ENCODE data around the gene FANCE.

DNA sequence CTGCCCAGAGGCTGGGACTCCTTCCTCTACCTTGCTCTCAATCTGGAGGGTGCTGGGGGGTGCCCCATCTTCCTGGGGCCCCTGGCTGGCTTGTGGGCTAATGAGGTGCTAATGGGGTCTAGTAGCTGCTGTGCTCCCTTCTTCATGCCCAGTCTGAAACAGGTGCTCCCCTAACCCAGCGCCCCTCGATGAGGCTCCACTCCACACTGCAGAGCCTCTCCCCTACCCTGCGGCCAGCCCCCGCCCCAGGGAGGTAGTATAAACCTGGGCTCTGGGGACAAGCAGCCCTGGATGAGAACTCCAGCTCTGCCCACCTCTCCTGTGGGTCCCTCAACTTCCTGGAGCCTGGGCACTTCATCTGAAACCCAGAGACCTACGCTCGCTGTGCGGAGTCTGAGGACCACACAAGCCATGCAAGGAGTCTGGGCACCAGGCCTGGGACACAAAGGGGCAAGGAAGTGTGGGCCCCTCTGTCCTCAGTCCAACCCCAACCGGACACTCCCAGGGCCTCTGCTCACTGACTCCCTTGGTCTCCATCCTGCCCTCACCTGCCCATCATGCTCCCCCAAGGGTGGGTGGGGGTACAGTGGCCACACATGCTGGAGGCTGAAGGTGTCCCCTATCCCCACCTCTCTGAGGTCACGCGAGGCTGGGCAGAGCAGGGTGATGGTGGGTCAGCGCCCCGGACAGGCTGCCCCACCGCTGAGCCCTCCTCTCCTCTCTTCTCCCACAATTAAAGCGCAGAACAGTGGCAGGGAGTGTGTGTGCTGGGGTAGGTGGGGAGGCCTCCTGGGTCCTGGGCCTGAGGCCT is 22.2 kb downstream of the FANCE start:
- TF ChIP-seq, protein P1, sequence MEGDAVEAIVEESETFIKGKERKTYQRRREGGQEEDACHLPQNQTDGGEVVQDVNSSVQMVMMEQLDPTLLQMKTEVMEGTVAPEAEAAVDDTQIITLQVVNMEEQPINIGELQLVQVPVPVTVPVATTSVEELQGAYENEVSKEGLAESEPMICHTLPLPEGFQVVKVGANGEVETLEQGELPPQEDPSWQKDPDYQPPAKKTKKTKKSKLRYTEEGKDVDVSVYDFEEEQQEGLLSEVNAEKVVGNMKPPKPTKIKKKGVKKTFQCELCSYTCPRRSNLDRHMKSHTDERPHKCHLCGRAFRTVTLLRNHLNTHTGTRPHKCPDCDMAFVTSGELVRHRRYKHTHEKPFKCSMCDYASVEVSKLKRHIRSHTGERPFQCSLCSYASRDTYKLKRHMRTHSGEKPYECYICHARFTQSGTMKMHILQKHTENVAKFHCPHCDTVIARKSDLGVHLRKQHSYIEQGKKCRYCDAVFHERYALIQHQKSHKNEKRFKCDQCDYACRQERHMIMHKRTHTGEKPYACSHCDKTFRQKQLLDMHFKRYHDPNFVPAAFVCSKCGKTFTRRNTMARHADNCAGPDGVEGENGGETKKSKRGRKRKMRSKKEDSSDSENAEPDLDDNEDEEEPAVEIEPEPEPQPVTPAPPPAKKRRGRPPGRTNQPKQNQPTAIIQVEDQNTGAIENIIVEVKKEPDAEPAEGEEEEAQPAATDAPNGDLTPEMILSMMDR (IDR thresholded peaks at IDR 0.05): no peak
- TF ChIP-seq POLR2A (IDR thresholded peaks at IDR 0.05): no peak
- TF ChIP-seq POLR2AphosphoS5 (IDR thresholded peaks at IDR 0.05): no peak
